CD4-positive, alpha-beta T cell (primary cell): Measurements from ENCODE around the gene CMIP. TPM values are rescaled to one million over a fixed set of nuclear protein-coding genes. Genes with fewer than 3 reads are reported as not detected.

ENCODE experiments used
- ATAC-seq: fragments of 200-7000 bp; cut with Tn5 transposase; one replicate; pipeline ENCODE4 v1.10.0; 2022; ENCODE audit warnings: mild to moderate bottlenecking; ENCODE audit not compliant: poor library complexity
- CTCF ChIA-PET: fragments of 350-600 bp; sonication (Branson Sonifier 250); formaldehyde crosslinking; loops from one replicate; lab custom pipeline; 2021; ENCODE audit warnings: antibody characterized with exemption, inconsistent platforms; lab: Charles Lee
- POLR2A ChIA-PET: fragments of 350-600 bp; sonication (Branson Sonifier 250); formaldehyde crosslinking; loops from one replicate; lab custom pipeline; 2021; ENCODE audit warnings: antibody characterized with exemption, inconsistent platforms; lab: Charles Lee
- DNase-seq, 14 experiments: peaks; one replicate each; pipeline ENCODE4 v3.0.0-alpha.2; 2013 to 2020; ENCODE audit warnings: mixed read lengths in 2 of 14
- H3K27ac ChIP-seq, 2 donors: one replicate each; pipeline versions ENCODE4 v1.5.1 to v1.7.0; 2013; ENCODE audit warnings: low read length in 2 of 2, low read depth in 1 of 2, mild to moderate bottlenecking in 1 of 2
- H3K27me3 ChIP-seq, 2 experiments: 1 replicate in 1 of 2; 2 replicates in 1 of 2; pipeline versions ENCODE4 v1.6.1 to v1.7.0; 2013; ENCODE audit warnings: low read length in 2 of 2, control low read depth in 1 of 2, mild to moderate bottlenecking in 1 of 2, moderate library complexity in 1 of 2; ENCODE audit not compliant: insufficient read depth in 2 of 2, control insufficient read depth in 1 of 2
- H3K36me3 ChIP-seq: one replicate; pipeline ENCODE4 v1.6.1; 2013; ENCODE audit warnings: low read length, control low read depth; ENCODE audit not compliant: insufficient read depth
- H3K4me1 ChIP-seq: one replicate; pipeline ENCODE4 v1.6.1; 2013; ENCODE audit warnings: low read length, control low read depth; ENCODE audit not compliant: insufficient read depth
- H3K4me3 ChIP-seq: one replicate; pipeline ENCODE4 v1.5.1; 2013; ENCODE audit warnings: mild to moderate bottlenecking, low read length, moderate library complexity
- H3K9me3 ChIP-seq, 2 experiments: 1 replicate in 1 of 2; 2 replicates in 1 of 2; pipeline versions ENCODE4 v1.6.1 to v1.7.0; 2013; ENCODE audit warnings: low read length in 2 of 2, mild to moderate bottlenecking in 2 of 2, control low read depth in 1 of 2, moderate library complexity in 1 of 2; ENCODE audit not compliant: control insufficient read depth in 1 of 2, insufficient read depth in 1 of 2
- H3K27ac Mint-ChIP-seq: one replicate; pipeline ENCODE4 v1.8.0; 2020; ENCODE audit warnings: mixed read lengths
- H3K27me3 Mint-ChIP-seq: one replicate; pipeline ENCODE4 v1.8.0; 2021; ENCODE audit warnings: mixed read lengths
- H3K36me3 Mint-ChIP-seq: one replicate; pipeline ENCODE4 v1.8.0; 2021; ENCODE audit warnings: low read depth, mixed read lengths
- H3K4me1 Mint-ChIP-seq: one replicate; pipeline ENCODE4 v1.8.0; 2021; ENCODE audit warnings: low read depth, mixed read lengths
- H3K4me3 Mint-ChIP-seq: one replicate; pipeline ENCODE4 v1.8.0; 2020; ENCODE audit warnings: mild to moderate bottlenecking, mixed read lengths
- H3K9me3 Mint-ChIP-seq: one replicate; pipeline ENCODE4 v1.8.0; 2020; ENCODE audit warnings: mixed read lengths
- intact Hi-C, 2 experiments: fragments of 100-400 bp; cut with DNase I in 1 of 2; cut with micrococcal nuclease in 1 of 2; formaldehyde crosslinking; loops; one replicate each; pipeline versions ENCODE4 v1.15.1 to v1.9.0; 2023 to 2025; cut with DNase I, micrococcal nuclease
- total RNA-seq, 174 experiments: library from RNA in 2 of 174; stranded (reverse) in 2 of 174; gene quantifications; one replicate each; pipeline ENCODE4 v1.2.3 and lab custom pipeline; 2021 to 2026
- TF ChIP-seq, protein P1 (sequence below): fragments of 200-600 bp; IDR thresholded peaks from one replicate; pipeline ENCODE4 v1.8.0; 2022; ENCODE audit warnings: antibody characterized with exemption, mild to moderate bottlenecking

CMIP gene
- total RNA-seq, 2 experiments from 2014 or later, result 33.5 to 35.3 TPM

GRCh38 chr16:81615833-81616232 lies 171.2 kb downstream of the CMIP start:
- H3K27ac Mint-ChIP-seq, result no peak overlapping the region
- peaks cover 6% of the 10 kb centered on the region for H3K36me3 ChIP-seq

DNA sequence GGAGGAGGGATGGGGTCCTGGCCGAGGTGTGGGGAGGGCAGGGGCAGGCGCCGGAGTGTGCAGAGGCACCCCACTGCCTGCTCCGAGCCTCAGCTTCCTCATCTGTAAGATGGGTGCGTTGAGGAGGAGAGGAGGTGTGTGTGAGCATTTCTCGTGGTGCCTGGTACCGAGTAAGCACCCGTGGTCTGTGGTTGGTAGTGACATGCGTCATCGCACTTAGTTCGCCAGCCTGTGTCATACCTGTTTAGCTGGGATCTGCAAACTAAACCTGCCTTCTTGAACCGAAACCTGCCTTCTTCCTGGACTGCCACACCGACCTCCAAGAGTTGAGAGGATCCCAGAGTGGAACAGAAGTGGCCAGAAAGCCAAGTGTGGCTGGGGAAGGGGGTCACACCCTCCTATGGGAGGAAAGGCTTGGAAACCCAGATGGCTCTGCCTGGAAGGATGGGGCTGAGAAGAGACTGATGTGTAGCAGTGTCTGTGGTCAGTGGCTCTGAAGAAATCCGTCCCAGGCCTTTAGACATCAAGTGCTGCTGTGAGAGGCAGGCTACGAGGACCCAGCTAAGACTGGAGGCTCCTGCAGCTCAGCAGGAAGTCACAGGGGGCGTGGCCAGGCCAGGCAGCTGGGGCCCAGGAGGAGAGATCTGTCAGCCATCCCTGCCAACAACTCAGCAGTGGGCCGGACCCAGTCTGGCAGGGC lies 171.9 kb downstream of the CMIP start:
- POLR2A ChIA-PET, result interaction anchor here (0.9 to 2.0 kb wide), 7 partner anchors 15 to 171 kb away, joined by 3 to 13 read pairs (median 5); partner anchors contain the start of gene CMIP
- peak; percentile 94 for ATAC-seq

More at GRCh38 chr16:81615833-81616232, 171.2 kb downstream of the CMIP start:
- Mint-ChIP-seq H3K9me3 (no peaks in the 10 kb centered on the region), H3K27me3 (no peaks in the 10 kb centered on the region), H3K36me3 (peaks cover 15% of the 10 kb centered on the region), H3K4me1 (no peaks in the 10 kb centered on the region), H3K4me3 (no peak overlapping the region)
- Histone ChIP-seq H3K27ac (peak overlapping the region in 1 of 2 donors; percentile 87), H3K4me1 (peaks cover 28% of the 10 kb centered on the region), H3K9me3 (no peaks in the 10 kb centered on the region), H3K27me3 (no peaks in the 10 kb centered on the region), H3K4me3 (no peak overlapping the region)
- ChIA-PET CTCF (interaction anchor here (1.7 kb wide), 1 partner anchor 114 kb away, joined by 4 read pairs; no protein-coding TSS in a partner anchor), POLR2A (interaction anchor here (0.9 to 2.0 kb wide), 7 partner anchors 16 to 170 kb away, joined by 3 to 13 read pairs (median 5); partner anchors contain the start of gene CMIP)
- ATAC-seq, result no peak
- no peak for DNase-seq
- TF ChIP-seq, protein P1, sequence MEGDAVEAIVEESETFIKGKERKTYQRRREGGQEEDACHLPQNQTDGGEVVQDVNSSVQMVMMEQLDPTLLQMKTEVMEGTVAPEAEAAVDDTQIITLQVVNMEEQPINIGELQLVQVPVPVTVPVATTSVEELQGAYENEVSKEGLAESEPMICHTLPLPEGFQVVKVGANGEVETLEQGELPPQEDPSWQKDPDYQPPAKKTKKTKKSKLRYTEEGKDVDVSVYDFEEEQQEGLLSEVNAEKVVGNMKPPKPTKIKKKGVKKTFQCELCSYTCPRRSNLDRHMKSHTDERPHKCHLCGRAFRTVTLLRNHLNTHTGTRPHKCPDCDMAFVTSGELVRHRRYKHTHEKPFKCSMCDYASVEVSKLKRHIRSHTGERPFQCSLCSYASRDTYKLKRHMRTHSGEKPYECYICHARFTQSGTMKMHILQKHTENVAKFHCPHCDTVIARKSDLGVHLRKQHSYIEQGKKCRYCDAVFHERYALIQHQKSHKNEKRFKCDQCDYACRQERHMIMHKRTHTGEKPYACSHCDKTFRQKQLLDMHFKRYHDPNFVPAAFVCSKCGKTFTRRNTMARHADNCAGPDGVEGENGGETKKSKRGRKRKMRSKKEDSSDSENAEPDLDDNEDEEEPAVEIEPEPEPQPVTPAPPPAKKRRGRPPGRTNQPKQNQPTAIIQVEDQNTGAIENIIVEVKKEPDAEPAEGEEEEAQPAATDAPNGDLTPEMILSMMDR, result no peak
- intact Hi-C loops, result loop anchor here in 1 of 2 experiments (1.0 to 10.0 kb wide), 2 partner anchors 16 to 211 kb away; no protein-coding TSS in a partner anchor

DNA sequence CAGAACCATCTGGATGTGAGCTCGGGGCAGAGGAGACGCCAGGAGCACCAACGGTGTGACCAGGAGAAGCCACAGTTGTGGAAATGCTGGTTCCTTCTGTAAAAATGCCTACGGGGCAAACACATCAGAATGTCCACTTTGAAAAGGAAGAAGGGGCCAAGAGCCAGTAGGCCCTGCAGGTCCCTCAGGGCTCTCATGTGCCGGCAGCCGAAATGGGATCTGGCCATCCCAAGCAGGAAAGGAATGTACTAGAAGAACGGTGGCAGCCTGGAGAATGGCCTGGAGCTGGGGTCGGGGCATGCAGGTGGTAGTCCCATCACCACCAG lies 172.4 kb downstream of the CMIP start:
- peaks cover 14% of the 10 kb centered on the region for H3K36me3 Mint-ChIP-seq
- intact Hi-C loops, result loop anchor here in 1 of 2 experiments (10.0 kb wide), 1 partner anchor 212 kb away; no protein-coding TSS in a partner anchor
- Histone ChIP-seq H3K4me1 (peaks cover 28% of the 10 kb centered on the region), H3K27ac (peak overlapping the region; percentile 70 to 87), H3K27me3 (no peaks in the 10 kb centered on the region), H3K9me3 (no peaks in the 10 kb centered on the region), H3K36me3 (peaks cover 14% of the 10 kb centered on the region), H3K4me3 (peak overlapping the region; percentile 32)
- ChIA-PET CTCF (interaction anchor here (0.8 to 1.7 kb wide), 3 partner anchors 9 to 113 kb away, joined by 3 to 4 read pairs (median 4); no protein-coding TSS in a partner anchor), POLR2A (interaction anchor here (1.4 to 2.0 kb wide), 3 partner anchors 15 to 171 kb away, joined by 5 to 13 read pairs (median 7); partner anchors contain the start of gene CMIP)
- TF ChIP-seq, protein P1, result no peak
- H3K27ac Mint-ChIP-seq, result no peak overlapping the region
- H3K4me1 Mint-ChIP-seq, result no peaks in the 10 kb centered on the region
- H3K4me3 Mint-ChIP-seq, result peak overlapping the region; percentile 72
- no peaks in the 10 kb centered on the region for H3K27me3 Mint-ChIP-seq
- DNase-seq (no peak), ATAC-seq (no peak)
- no peaks in the 10 kb centered on the region for H3K9me3 Mint-ChIP-seq

More for the DNA sequence above, 171.9 kb downstream of the CMIP start:
- Histone ChIP-seq H3K27ac (peak overlapping the region; percentile 70 to 87), H3K36me3 (peaks cover 9% of the 10 kb centered on the region), H3K4me3 (peak overlapping the region; percentile 32), H3K4me1 (peaks cover 28% of the 10 kb centered on the region), H3K27me3 (no peaks in the 10 kb centered on the region), H3K9me3 (no peaks in the 10 kb centered on the region)
- Mint-ChIP-seq H3K4me1 (no peaks in the 10 kb centered on the region), H3K27ac (no peak overlapping the region), H3K27me3 (no peaks in the 10 kb centered on the region), H3K9me3 (no peaks in the 10 kb centered on the region), H3K36me3 (peaks cover 12% of the 10 kb centered on the region), H3K4me3 (peak overlapping the region; percentile 72)
- intact Hi-C loops, result loop anchor here in 1 of 2 experiments (1.0 to 10.0 kb wide), 2 partner anchors 16 to 212 kb away; no protein-coding TSS in a partner anchor
- DNase-seq, result peak; percentile 59 to 90 (median 74)
- CTCF ChIA-PET, result interaction anchor here (0.8 to 1.7 kb wide), 3 partner anchors 9 to 114 kb away, joined by 3 to 4 read pairs (median 4); no protein-coding TSS in a partner anchor
- TF ChIP-seq, protein P1, result no peak
